ENCODE measurements around the gene MADCAM1. TPM values are rescaled to one million over a fixed set of nuclear protein-coding genes. Genes with fewer than 3 reads are reported as not detected.

The MADCAM1 gene
- total RNA-seq, 2 donors from 2014 or later, result 0.33 TPM; not detected in 1

GRCh38 chr19:542173-542866 is 46.0 kb downstream of the MADCAM1 start:
- DNase-seq (ENCODE audit: low spot score) (no peak), ATAC-seq (no peak)
- Mint-ChIP-seq H3K4me3 (no peak overlapping the region), H3K4me1 (ENCODE audit: low read depth in 2 of 2) (peaks cover 20 to 21% of the 10 kb centered on the region in 2 donors), H3K36me3 (no peaks in the 10 kb centered on the region), H3K27me3 (no peaks in the 10 kb centered on the region), H3K27ac (no peak overlapping the region), H3K9me3 (no peaks in the 10 kb centered on the region)

GRCh38 chr19:543910-544608 is 47.8 kb downstream of the MADCAM1 start, which contains the start of gene GZMM:
GZMM (plus strand) TSS chr19:544053; CDS start chr19:544072, 19 bp downstream.
- no peaks in the 10 kb centered on the region for H3K36me3 Mint-ChIP-seq
- no peaks in the 10 kb centered on the region for H3K9me3 Mint-ChIP-seq
- peak within 1 kb of the TSS; percentile 71 for H3K4me3 Mint-ChIP-seq
- DNase-seq (ENCODE audit: low spot score) (peak; percentile 89), ATAC-seq (peak; percentile 97 to 98)
- peak within 1 kb of the TSS; percentile 55 to 85 for H3K27ac Mint-ChIP-seq
- H3K27me3 Mint-ChIP-seq, result no peaks in the 10 kb centered on the region
- peaks cover 20 to 26% of the 10 kb centered on the region in 2 donors for H3K4me1 Mint-ChIP-seq (ENCODE audit: low read depth in 2 of 2)

- H3K36me3 Mint-ChIP-seq, result no peaks in the 10 kb centered on the region
- no peak for DNase-seq (ENCODE audit: low spot score)
- H3K27me3 Mint-ChIP-seq, result no peaks in the 10 kb centered on the region
- no peak overlapping the region for H3K27ac Mint-ChIP-seq
- peaks cover 20 to 29% of the 10 kb centered on the region in 2 donors for H3K4me1 Mint-ChIP-seq (ENCODE audit: low read depth in 2 of 2)
- no peaks in the 10 kb centered on the region for H3K9me3 Mint-ChIP-seq
- no peak overlapping the region for H3K4me3 Mint-ChIP-seq
- ATAC-seq, result no peak
Observed at GRCh38 chr19:547117-547516, 50.8 kb downstream of the MADCAM1 start.

- no peak for ATAC-seq
- H3K4me3 Mint-ChIP-seq, result no peak overlapping the region
- peaks cover 19 to 29% of the 10 kb centered on the region in 2 donors for H3K4me1 Mint-ChIP-seq (ENCODE audit: low read depth in 2 of 2)
- no peak for DNase-seq (ENCODE audit: low spot score)
- H3K9me3 Mint-ChIP-seq, result no peaks in the 10 kb centered on the region
- H3K27ac Mint-ChIP-seq, result no peak overlapping the region
- H3K27me3 Mint-ChIP-seq, result no peaks in the 10 kb centered on the region
- no peaks in the 10 kb centered on the region for H3K36me3 Mint-ChIP-seq
Observed at GRCh38 chr19:547836-548720, 51.8 kb downstream of the MADCAM1 start.

DNA sequence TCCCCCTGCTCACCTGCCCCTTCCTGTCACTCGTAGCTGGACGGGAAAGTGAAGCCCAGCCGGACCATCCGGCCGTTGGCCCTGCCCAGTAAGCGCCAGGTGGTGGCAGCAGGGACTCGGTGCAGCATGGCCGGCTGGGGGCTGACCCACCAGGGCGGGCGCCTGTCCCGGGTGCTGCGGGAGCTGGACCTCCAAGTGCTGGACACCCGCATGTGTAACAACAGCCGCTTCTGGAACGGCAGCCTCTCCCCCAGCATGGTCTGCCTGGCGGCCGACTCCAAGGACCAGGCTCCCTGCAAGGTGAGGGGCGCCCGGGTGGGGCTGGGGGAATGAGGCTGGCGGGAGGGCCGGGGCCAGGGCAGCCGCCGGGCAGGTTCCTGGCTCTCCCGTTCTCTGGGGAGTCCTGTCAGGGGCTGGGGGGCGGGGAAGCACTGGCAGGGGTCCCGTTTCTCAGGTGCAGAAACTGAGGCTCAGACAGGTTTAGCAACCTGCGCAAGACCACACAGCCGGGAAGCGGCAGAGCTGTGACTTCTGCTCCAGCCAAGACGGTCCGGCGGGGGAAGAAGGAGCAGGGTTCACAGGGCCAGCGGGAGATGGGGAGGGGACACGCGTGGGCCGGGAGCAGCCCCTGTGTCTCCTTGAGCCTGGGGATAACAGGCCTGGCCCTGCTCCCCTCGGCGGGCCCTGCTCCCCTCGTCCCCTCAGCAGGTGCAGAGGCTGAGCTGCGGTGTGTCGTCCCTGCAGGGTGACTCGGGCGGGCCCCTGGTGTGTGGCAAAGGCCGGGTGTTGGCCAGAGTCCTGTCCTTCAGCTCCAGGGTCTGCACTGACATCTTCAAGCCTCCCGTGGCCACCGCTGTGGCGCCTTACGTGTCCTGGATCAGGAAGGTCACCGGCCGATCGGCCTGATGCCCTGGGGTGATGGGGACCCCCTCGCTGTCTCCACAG is 52.9 kb downstream of the MADCAM1 start:
- Mint-ChIP-seq H3K9me3 (no peaks in the 10 kb centered on the region), H3K27me3 (no peaks in the 10 kb centered on the region), H3K36me3 (no peaks in the 10 kb centered on the region), H3K27ac (no peak overlapping the region), H3K4me3 (no peak overlapping the region), H3K4me1 (ENCODE audit: low read depth in 2 of 2) (peaks cover 8 to 21% of the 10 kb centered on the region in 2 donors)
- peak in 1 of 2 donors; percentile 5 for ATAC-seq
- DNase-seq (ENCODE audit: low spot score), result no peak

DNA sequence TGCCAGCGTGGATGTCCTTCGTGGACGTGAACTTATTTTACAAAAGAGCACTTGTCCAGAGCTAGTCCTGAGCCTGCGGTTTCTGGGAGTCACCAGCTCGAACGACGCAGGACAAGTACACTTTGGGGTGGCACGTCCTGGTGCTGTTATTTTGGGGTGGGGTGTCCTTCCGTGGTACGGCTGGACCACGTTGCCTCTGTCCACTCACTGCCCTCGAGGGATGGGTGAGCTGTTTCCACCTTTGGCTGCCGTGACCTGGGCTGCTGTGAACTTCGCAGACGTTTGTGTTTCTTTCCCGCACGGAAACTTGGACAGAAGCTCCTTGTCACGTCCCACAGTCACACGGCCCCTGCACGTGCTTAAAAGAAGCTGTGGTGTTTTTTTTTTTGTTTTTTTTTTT is 58.5 kb downstream of the MADCAM1 start:
- H3K27me3 Mint-ChIP-seq, result no peaks in the 10 kb centered on the region
- peaks cover 0 to 3% of the 10 kb centered on the region in 2 donors for H3K4me1 Mint-ChIP-seq (ENCODE audit: low read depth in 2 of 2)
- H3K36me3 Mint-ChIP-seq, result no peaks in the 10 kb centered on the region
- no peak for DNase-seq (ENCODE audit: low spot score)
- H3K4me3 Mint-ChIP-seq, result no peak overlapping the region
- ATAC-seq, result no peak
- H3K9me3 Mint-ChIP-seq, result no peaks in the 10 kb centered on the region
- no peak overlapping the region for H3K27ac Mint-ChIP-seq

Other genes with a start within 250 kb of the MADCAM1 start
- under 1 TPM in 1 of 2 donors, not detected in 1; 0.05 TPM for gene PLPP2, start 205.1 kb upstream of the MADCAM1 start, total RNA-seq
- gene MIER2, start 151.7 kb upstream of the MADCAM1 start, total RNA-seq, result 10 to 100 TPM; 26.2 to 39.4 TPM
- gene C2CD4C, start 87.3 kb upstream of the MADCAM1 start, total RNA-seq, result not detected
- gene SHC2, start 35.5 kb upstream of the MADCAM1 start, total RNA-seq, result under 1 TPM in 1 of 2 donors, not detected in 1; 0.67 TPM
- gene TPGS1, start 11.0 kb downstream of the MADCAM1 start, total RNA-seq, result 10 to 100 TPM; 16.3 to 17.7 TPM
- gene CDC34, start 35.3 kb downstream of the MADCAM1 start, total RNA-seq, result 10 to 100 TPM; 46.5 to 73.2 TPM
- 10 to 100 TPM; 34.5 to 49.7 TPM for gene GZMM, start 47.6 kb downstream of the MADCAM1 start, total RNA-seq
- gene BSG, start 76.1 kb downstream of the MADCAM1 start, total RNA-seq, result 100 to 1,000 TPM; 236 to 274 TPM
- under 1 TPM; 0.29 to 0.64 TPM for gene HCN2, start 93.4 kb downstream of the MADCAM1 start, total RNA-seq
- 100 to 1,000 TPM in 1 of 2 donors, 10 to 100 TPM in 1; 55.0 to 104 TPM for gene POLRMT, start 137.1 kb downstream of the MADCAM1 start, total RNA-seq
- gene FGF22, start 143.4 kb downstream of the MADCAM1 start, total RNA-seq, result not detected
- gene RNF126, start 166.7 kb downstream of the MADCAM1 start, total RNA-seq, result 100 to 1,000 TPM in 1 of 2 donors, 10 to 100 TPM in 1; 77.7 to 138 TPM
- 1 to 10 TPM; 1.7 to 3.6 TPM for gene FSTL3, start 179.9 kb downstream of the MADCAM1 start, total RNA-seq
- gene PRSS57, start 199.0 kb downstream of the MADCAM1 start, total RNA-seq, result 1 to 10 TPM in 1 of 2 donors, not detected in 1; 1.4 TPM
- not detected for gene PALM, start 212.4 kb downstream of the MADCAM1 start, total RNA-seq

Measured in natural killer cell treated with Interleukin-12 subunit alpha and Interleukin-12 subunit beta and Interleukin-15 and Interleukin-18, amount 100 ng/mL, for 72 hours (primary cell).